SK-N-SH (cell line): ENCODE data around the gene SIX5. TPM values are rescaled to one million over a fixed set of nuclear protein-coding genes. Genes with fewer than 3 reads are reported as not detected.

ENCODE experiments used
- CTCF ChIA-PET: fragments of 300-600, 350-600 bp; formaldehyde crosslinking; extraction: SDS; loops from one replicate; lab custom pipeline; 2021; lab: Yijun Ruan, JAX
- POLR2A ChIA-PET: fragments of 350-600 bp; sonication (Branson Sonifier 250); formaldehyde crosslinking; extraction: SDS; loops from one replicate; lab custom pipeline; 2020; ENCODE audit warnings: antibody characterized with exemption, inconsistent platforms; lab: Yijun Ruan, JAX
- DNase-seq: peaks from one replicate; pipeline ENCODE4 v3.0.0; 2012
- H2AFZ ChIP-seq: fragments of 200-600 bp; sonication (generic); 2 replicates; pipeline ENCODE4 v1.8.1; 2016; ENCODE audit warnings: antibody characterized with exemption, mild to moderate bottlenecking, low read depth
- H3F3A ChIP-seq: fragments of 200-600 bp; sonication (generic); replicated peaks from 2 replicates; pipeline ENCODE3; 2016; ENCODE audit warnings: antibody characterized with exemption, mild to moderate bottlenecking; ENCODE audit not compliant: insufficient read depth
- H3K27ac ChIP-seq, 2 experiments: fragments of 200-500 bp in 1 of 2; fragments of 200-600 bp in 1 of 2; sonication (Bioruptor generic) in 1 of 2; sonication (generic), shearing (Covaris generic) in 1 of 2; 2 replicates each; pipeline versions ENCODE4 v1.5.1 to v1.6.1; 2014 to 2016; ENCODE audit warnings: low read depth in 2 of 2, inconsistent platforms in 1 of 2, low read length in 1 of 2, mild to moderate bottlenecking in 1 of 2, mixed read lengths in 1 of 2
- H3K27me3 ChIP-seq: fragments of 200-600 bp; sonication (generic), shearing (Covaris generic); 2 replicates; pipeline ENCODE4 v1.6.1; 2016; ENCODE audit warnings: mixed run types; ENCODE audit not compliant: insufficient read depth
- H3K36me3 ChIP-seq, 2 experiments: fragments of 200-500 bp in 1 of 2; fragments of 200-600 bp in 1 of 2; sonication (Bioruptor generic) in 1 of 2; sonication (generic) in 1 of 2; replicated peaks in 1 of 2; 2 replicates each; pipeline versions ENCODE3 to v1.5.1; 2014 to 2016; ENCODE audit warnings: low read length in 1 of 2, mild to moderate bottlenecking in 1 of 2; ENCODE audit not compliant: insufficient read depth in 2 of 2, control insufficient read depth in 1 of 2
- H3K4me1 ChIP-seq, 2 experiments: fragments of 200-500 bp in 1 of 2; fragments of 200-600 bp in 1 of 2; sonication (Bioruptor generic) in 1 of 2; sonication (generic), shearing (Covaris generic) in 1 of 2; 2 replicates each; pipeline versions ENCODE4 v1.5.1 to v1.6.1; 2014 to 2016; ENCODE audit warnings: low read depth in 1 of 2, low read length in 1 of 2, mixed run types in 1 of 2; ENCODE audit not compliant: insufficient read depth in 2 of 2, control insufficient read depth in 1 of 2
- H3K4me2 ChIP-seq: fragments of 200-600 bp; sonication (generic), shearing (Covaris generic); 2 replicates; pipeline ENCODE4 v1.6.1; 2017; ENCODE audit warnings: mixed run types
- H3K4me3 ChIP-seq, 2 experiments: fragments of 200-500 bp in 1 of 2; fragments of 200-600 bp in 1 of 2; sonication (Bioruptor generic) in 1 of 2; sonication (generic), shearing (Covaris generic) in 1 of 2; 2 replicates each; pipeline versions ENCODE4 v1.5.1 to v1.8.1; 2014 to 2016; ENCODE audit warnings: low read depth in 2 of 2, inconsistent platforms in 1 of 2, low read length in 1 of 2, mild to moderate bottlenecking in 1 of 2, mixed read lengths in 1 of 2, moderate library complexity in 1 of 2
- H3K79me2 ChIP-seq: fragments of 200-600 bp; sonication (generic); 2 replicates; pipeline ENCODE4 v1.8.1; 2017; ENCODE audit warnings: mild to moderate bottlenecking; ENCODE audit not compliant: insufficient read depth
- H3K9ac ChIP-seq: fragments of 200-600 bp; sonication (generic); 2 replicates; pipeline ENCODE4 v1.6.1; 2017; ENCODE audit warnings: mixed run types
- H3K9me2 ChIP-seq: fragments of 200-600 bp; sonication (generic); 2 replicates; pipeline ENCODE4 v1.6.1; 2017; ENCODE audit warnings: mixed run types
- H3K9me3 ChIP-seq: fragments of 200-600 bp; sonication (generic); 2 replicates; pipeline ENCODE4 v1.6.1; 2017; ENCODE audit warnings: mixed run types, mild to moderate bottlenecking, moderate library complexity
- H4K20me1 ChIP-seq: fragments of 200-600 bp; sonication (generic); 2 replicates; pipeline ENCODE4 v1.6.1; 2017; ENCODE audit warnings: mild to moderate bottlenecking, mixed run types; ENCODE audit not compliant: insufficient read depth
- CHD2 ChIP-seq: fragments of 150-350 bp; IDR thresholded peaks from 2 replicates; pipeline ENCODE4 v1.6.1; 2018; ENCODE audit warnings: low read length; ENCODE audit not compliant: partially characterized antibody
- CTCF ChIP-seq: fragments of 200-600 bp; sonication (generic); IDR thresholded peaks from 2 replicates; pipeline ENCODE4 v1.6.1; 2017; ENCODE audit warnings: antibody characterized with exemption, mild to moderate bottlenecking, moderate library complexity
- ELF1 ChIP-seq: IDR thresholded peaks from 2 replicates; pipeline ENCODE4 v1.4.0; 2012
- FOXJ3 ChIP-seq: sonication (generic); formaldehyde crosslinking; IDR thresholded peaks from 2 replicates; pipeline ENCODE4 v1.5.1; 2020; ENCODE audit warnings: mild to moderate bottlenecking, missing genetic modification reagents
- FOXM1 ChIP-seq: IDR thresholded peaks from 2 replicates; pipeline ENCODE4 v1.4.0; 2012; ENCODE audit warnings: low read depth, mild to moderate bottlenecking
- GABPA ChIP-seq: IDR thresholded peaks from 2 replicates; pipeline ENCODE4 v1.4.0; 2012; ENCODE audit warnings: low read depth, mild to moderate bottlenecking
- IRF3 ChIP-seq: fragments of 150-350 bp; IDR thresholded peaks from 2 replicates; pipeline ENCODE4 v1.6.1; 2016; ENCODE audit warnings: mild to moderate bottlenecking, low read depth, low read length
- JUND ChIP-seq: IDR thresholded peaks from 2 replicates; pipeline ENCODE4 v1.4.0; 2012
- MAX ChIP-seq: IDR thresholded peaks from 2 replicates; pipeline ENCODE4 v1.4.0; 2012; ENCODE audit warnings: low read depth
- NFIC ChIP-seq: IDR thresholded peaks from 2 replicates; pipeline ENCODE4 v1.4.0; 2012; ENCODE audit warnings: borderline replicate concordance
- PBX3 ChIP-seq: IDR thresholded peaks from 2 replicates; pipeline ENCODE4; 2012
- POLR2AphosphoS5 ChIP-seq: IDR thresholded peaks from 2 replicates; pipeline ENCODE4 v1.6.1; 2012; ENCODE audit warnings: low read depth, low read length
- RAD21 ChIP-seq: IDR thresholded peaks from 2 replicates; pipeline ENCODE4 v1.6.1; 2012; ENCODE audit warnings: mild to moderate bottlenecking, low read length
- RCOR1 ChIP-seq: fragments of 150-350 bp; IDR thresholded peaks from 2 replicates; pipeline ENCODE4 v1.6.1; 2017; ENCODE audit warnings: antibody characterized with exemption, low read length
- REST ChIP-seq: IDR thresholded peaks from 2 replicates; pipeline ENCODE4 v1.6.1; 2012; ENCODE audit warnings: mild to moderate bottlenecking, low read depth, low read length, moderate library complexity
- SIN3A ChIP-seq: IDR thresholded peaks from 2 replicates; pipeline ENCODE4 v1.6.1; 2012; ENCODE audit warnings: low read depth, mild to moderate bottlenecking, low read length, moderate library complexity, borderline replicate concordance
- SMC3 ChIP-seq: IDR thresholded peaks from 2 replicates; pipeline ENCODE4 v1.6.1; 2012; ENCODE audit warnings: low read depth, low read length, improper control_type of control experiment
- TAF1 ChIP-seq: IDR thresholded peaks from 2 replicates; pipeline ENCODE4 v1.6.1; 2012; ENCODE audit warnings: low read depth, mild to moderate bottlenecking, low read length, moderate library complexity, borderline replicate concordance
- TCF12 ChIP-seq: IDR thresholded peaks from 2 replicates; pipeline ENCODE4 v1.4.0; 2012
- TEAD4 ChIP-seq: IDR thresholded peaks from 2 replicates; pipeline ENCODE4 v1.4.0; 2012; ENCODE audit warnings: mild to moderate bottlenecking, borderline replicate concordance; ENCODE audit not compliant: insufficient read depth
- WGBS: methylation state at CpG from one replicate; pipeline ENCODE4 v1.1.6; 2017; ENCODE audit warnings: low lambda C conversion rate; 5-methylcytosine and 5-hydroxymethylcytosine counted together
- polyA plus RNA-seq, 3 experiments: library from polyadenylated mRNA; depleted of rRNA; stranded (reverse); fragments of >200 nt; gene quantifications; 2 replicates each; pipeline ENCODE4 v1.2.3, GENCODE V29; 2012

Gene SIX5
- polyA plus RNA-seq, 1 of the 3 experiments (the other 2 are of a cell fraction) = 8.4 TPM

- Histone ChIP-seq H3K9me3 (no peaks in the 10 kb centered on the region), H2AFZ (no peak overlapping the region), H3F3A (no peaks in the 10 kb centered on the region), H3K4me3 (no peak overlapping the region), H3K36me3 (peaks cover 4 to 12% of the 10 kb centered on the region in 2 experiments), H3K27me3 (no peaks in the 10 kb centered on the region), H3K79me2 (peaks cover 26% of the 10 kb centered on the region), H3K9ac (no peak overlapping the region), H4K20me1 (no peaks in the 10 kb centered on the region), H3K27ac (no peak overlapping the region), H3K4me1 (peaks cover 0 to 20% of the 10 kb centered on the region in 2 experiments; a peak in 1 of 4 replicates), H3K9me2 (no peaks in the 10 kb centered on the region), H3K4me2 (no peak overlapping the region)
- no peak for DNase-seq
- ChIA-PET POLR2A (no interaction called here), CTCF (interaction anchor here (1.1 to 2.9 kb wide), 4 partner anchors 23 to 88 kb away, joined by 3 to 14 read pairs (median 8); partner anchors contain the start of gene SIX5)
- WGBS = 79% methylated on average over 2 of the region's 2 CpGs
- TF ChIP-seq ELF1 (no peak), CTCF (no peak), TAF1 (no peak), IRF3 (no peak), TEAD4 (no peak), PBX3 (no peak), FOXM1 (no peak), MAX (no peak), RCOR1 (no peak), FOXJ3 (CRISPR knock-in tag) (no peak), JUND (no peak), GABPA (no peak), SIN3A (no peak), NFIC (no peak), CHD2 (no peak), RAD21 (no peak), POLR2AphosphoS5 (no peak), SMC3 (no peak), TCF12 (no peak), REST (no peak)
Observed at GRCh38 chr19:45794627-45795026, 25.6 kb upstream of the SIX5 start.
